G401.6 (cell line): ENCODE measurements around the gene PTPRG.

Source experiments
- FAIRE-seq: peaks from 2 replicates; lab custom pipeline; 2012; peaks lifted over from hg19 to GRCh38; lab: Jason Lieb, UNC

The PTPRG gene

GRCh38 chr3:61589856-61590255, 28.5 kb downstream of the PTPRG start:
- no peak for FAIRE-seq

- no peak for FAIRE-seq
Measured at GRCh38 chr3:61591300-61591699, 29.9 kb downstream of the PTPRG start.

GRCh38 chr3:61593446-61594029, 32.2 kb downstream of the PTPRG start:
- no peak for FAIRE-seq

- no peak for FAIRE-seq
Measured at GRCh38 chr3:61594144-61594963, 33.0 kb downstream of the PTPRG start.

GRCh38 chr3:61594964-61595285, 33.6 kb downstream of the PTPRG start:
- FAIRE-seq, result no peak

- FAIRE-seq, result no peak
Measured at GRCh38 chr3:61595288-61595687, 33.9 kb downstream of the PTPRG start.

GRCh38 chr3:61595826-61596225, 34.5 kb downstream of the PTPRG start:
- no peak for FAIRE-seq

GRCh38 chr3:61597906-61598305, 36.5 kb downstream of the PTPRG start:
- no peak for FAIRE-seq

GRCh38 chr3:61600195-61600594, 38.8 kb downstream of the PTPRG start:
- FAIRE-seq, result no peak

- no peak for FAIRE-seq
Measured at GRCh38 chr3:61601831-61602230, 40.5 kb downstream of the PTPRG start.

- FAIRE-seq, result no peak
Measured at GRCh38 chr3:61602466-61602865, 41.1 kb downstream of the PTPRG start.

- no peak for FAIRE-seq
Measured at GRCh38 chr3:61605589-61606175, 44.3 kb downstream of the PTPRG start.

GRCh38 chr3:61606196-61606595, 44.8 kb downstream of the PTPRG start:
- FAIRE-seq, result no peak

GRCh38 chr3:61608072-61608471, 46.7 kb downstream of the PTPRG start:
- no peak for FAIRE-seq

- no peak for FAIRE-seq
Measured at GRCh38 chr3:61608711-61609110, 47.3 kb downstream of the PTPRG start.

GRCh38 chr3:61610316-61610715, 48.9 kb downstream of the PTPRG start:
- no peak for FAIRE-seq

- FAIRE-seq, result no peak
Measured at GRCh38 chr3:61612211-61613194, 51.1 kb downstream of the PTPRG start.

GRCh38 chr3:61613666-61614065, 52.3 kb downstream of the PTPRG start:
- FAIRE-seq, result no peak

- no peak for FAIRE-seq
Measured at GRCh38 chr3:61615643-61616042, 54.3 kb downstream of the PTPRG start.

GRCh38 chr3:61616586-61616985, 55.2 kb downstream of the PTPRG start:
- no peak for FAIRE-seq

- FAIRE-seq, result no peak
Measured at GRCh38 chr3:61617041-61617440, 55.7 kb downstream of the PTPRG start.

GRCh38 chr3:61617651-61618050, 56.3 kb downstream of the PTPRG start:
- no peak for FAIRE-seq

GRCh38 chr3:61618231-61618630, 56.9 kb downstream of the PTPRG start:
- no peak for FAIRE-seq
